G401 (cell line): ENCODE results near the gene SIRPG. TPM values are rescaled to one million over a fixed set of nuclear protein-coding genes. Genes with fewer than 3 reads are reported as not detected.
"Not testable (repeated sequence)": the region's sequence is repeated elsewhere in the genome, so short reads cannot be mapped to it uniquely, and the experiment has no call there.

ENCODE experiments used
- DNase-seq: peaks from one replicate; pipeline ENCODE4 v3.0.0-alpha.2; 2015; ENCODE audit warnings: low spot score
- in situ Hi-C: cut with HindIII; loops from 2 replicates; pipeline ENCODE4 v1.10.0; 2016; ENCODE audit warnings: low sequenced_read_pairs, mixed read lengths
- total RNA-seq: library from RNA; depleted of rRNA; stranded (reverse); fragments of >200 nt; shearing (Covaris generic); gene quantifications from 2 replicates; pipeline ENCODE4 v1.2.3, GENCODE V29; 2014

Gene SIRPG
- total RNA-seq, 1 experiment from 2014 or later, result not detected

DNA sequence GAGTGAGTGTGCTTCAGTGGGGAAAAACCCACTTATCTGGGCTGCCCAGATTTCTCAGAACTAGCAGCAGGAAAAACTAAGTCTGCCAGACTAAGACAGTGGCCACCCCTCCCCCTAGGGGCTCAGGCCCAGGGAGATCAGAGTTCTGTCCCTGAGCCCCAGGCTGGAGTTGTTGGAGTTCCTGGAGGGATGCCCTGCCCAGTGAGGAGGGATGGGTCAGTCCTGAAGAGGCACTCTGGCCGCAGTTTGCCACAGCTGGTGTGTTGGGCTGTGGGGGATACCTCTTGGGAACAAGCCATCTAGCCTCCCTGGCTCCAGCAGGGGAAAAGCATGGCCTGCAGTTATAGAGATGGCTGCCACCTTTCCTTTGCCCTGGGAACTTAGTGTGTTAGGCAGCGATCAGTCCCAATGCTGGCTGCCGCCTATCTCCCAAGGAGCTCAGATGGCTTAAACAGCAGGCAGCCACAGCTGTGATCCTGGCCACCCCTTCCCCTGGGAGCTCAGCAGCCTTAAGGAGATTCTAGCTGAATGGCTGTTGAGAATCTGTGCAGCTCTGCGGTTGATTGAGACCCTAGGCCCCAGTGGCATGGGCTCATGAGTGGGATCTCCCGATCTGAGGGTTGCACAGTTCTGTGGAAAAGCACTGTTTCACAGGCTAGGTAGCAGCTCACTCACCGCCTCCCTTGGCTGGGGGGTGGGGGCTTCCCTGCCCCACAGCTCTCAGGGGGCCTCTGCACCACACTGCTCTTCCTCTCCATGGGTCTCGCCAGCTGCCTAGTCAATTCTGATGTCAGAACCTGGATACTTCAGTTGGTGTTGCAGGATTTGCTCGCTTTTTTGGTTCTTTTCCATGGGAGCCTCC, 13.2 kb downstream of the SIRPG start:
- in situ Hi-C loops, result no loop called here
- DNase-seq, result no peak

DNA sequence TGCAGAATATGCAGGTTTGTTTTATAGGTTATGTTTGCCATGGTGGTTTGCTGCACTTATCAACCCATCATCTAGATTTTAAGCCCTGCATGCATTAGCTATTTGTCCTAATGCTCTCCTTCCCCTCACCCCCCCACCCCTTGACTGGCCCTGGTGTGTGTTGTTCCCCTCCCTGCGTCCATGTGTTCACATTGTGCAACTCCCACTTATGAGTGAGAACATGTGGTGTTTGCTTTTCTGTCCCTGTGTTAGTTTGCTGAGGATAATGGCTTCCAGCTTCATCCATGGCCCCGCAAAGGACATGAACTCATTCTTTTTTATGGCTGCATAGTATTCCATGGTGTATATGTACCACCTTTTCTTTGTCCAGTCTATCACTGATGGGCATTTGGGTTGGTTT, 18.9 kb downstream of the SIRPG start:
- DNase-seq, in situ Hi-C loops: not testable (repeated sequence)

DNA sequence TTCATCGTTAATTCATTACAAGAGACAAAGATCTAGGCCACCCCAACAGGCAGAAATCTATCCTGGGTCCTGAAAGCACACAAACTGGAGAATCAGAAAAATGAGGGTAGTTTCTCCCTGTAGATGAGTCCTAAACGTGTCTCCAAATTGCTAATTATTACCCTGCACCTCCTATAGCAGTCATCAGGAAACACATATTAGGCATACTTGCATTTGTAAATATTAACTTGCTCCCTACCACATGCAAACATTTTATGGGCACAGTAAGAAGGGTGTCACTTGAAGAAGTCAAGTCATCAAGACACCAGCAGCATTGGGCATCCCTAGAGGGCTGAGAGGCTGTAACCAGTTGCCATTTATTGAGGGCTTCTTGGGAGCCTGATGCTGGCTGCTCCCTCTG, 19.8 kb downstream of the SIRPG start:
- in situ Hi-C loops, result no loop called here
- DNase-seq, result no peak

DNA sequence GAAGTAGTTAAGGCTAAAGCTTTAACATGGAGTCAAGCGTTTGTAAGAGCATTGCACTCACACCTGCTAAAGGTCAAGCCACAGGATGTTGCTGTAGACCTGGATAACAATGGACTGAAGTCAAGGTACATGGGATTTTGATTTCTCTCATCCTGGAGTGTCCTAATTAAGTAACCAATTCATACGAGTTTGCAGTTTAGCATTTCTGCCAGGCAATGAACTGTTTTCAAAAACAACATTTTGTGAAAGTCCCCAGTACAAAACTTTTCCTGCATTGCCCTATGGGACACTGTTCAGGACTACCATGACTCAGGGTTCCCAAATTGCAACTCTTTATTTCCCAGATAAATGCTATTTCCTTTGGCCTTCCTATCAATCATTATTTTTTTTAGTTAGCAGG, 20.4 kb downstream of the SIRPG start:
- in situ Hi-C loops, result no loop called here
- DNase-seq, result no peak

DNA sequence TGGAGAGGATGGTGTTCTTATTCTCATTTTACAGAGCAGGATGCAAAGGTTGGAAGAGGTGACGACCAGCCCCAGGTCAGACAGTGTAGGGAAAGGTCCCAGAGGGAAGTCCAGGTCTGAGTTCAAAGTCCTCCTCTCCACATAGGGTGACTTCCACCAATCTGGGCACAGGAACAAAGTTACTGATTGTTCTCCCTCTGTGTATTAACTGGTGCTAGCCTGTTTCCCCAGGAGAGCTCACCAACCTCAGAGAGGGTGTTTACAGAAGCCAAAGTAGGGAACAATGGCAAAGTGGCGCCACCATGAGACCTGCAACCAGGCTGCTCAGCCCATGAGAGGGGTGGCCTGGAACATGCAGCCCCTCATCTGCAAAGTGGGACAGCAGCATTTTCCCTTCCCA, 21.0 kb downstream of the SIRPG start:
- no peak for DNase-seq
- in situ Hi-C loops, result no loop called here

DNA sequence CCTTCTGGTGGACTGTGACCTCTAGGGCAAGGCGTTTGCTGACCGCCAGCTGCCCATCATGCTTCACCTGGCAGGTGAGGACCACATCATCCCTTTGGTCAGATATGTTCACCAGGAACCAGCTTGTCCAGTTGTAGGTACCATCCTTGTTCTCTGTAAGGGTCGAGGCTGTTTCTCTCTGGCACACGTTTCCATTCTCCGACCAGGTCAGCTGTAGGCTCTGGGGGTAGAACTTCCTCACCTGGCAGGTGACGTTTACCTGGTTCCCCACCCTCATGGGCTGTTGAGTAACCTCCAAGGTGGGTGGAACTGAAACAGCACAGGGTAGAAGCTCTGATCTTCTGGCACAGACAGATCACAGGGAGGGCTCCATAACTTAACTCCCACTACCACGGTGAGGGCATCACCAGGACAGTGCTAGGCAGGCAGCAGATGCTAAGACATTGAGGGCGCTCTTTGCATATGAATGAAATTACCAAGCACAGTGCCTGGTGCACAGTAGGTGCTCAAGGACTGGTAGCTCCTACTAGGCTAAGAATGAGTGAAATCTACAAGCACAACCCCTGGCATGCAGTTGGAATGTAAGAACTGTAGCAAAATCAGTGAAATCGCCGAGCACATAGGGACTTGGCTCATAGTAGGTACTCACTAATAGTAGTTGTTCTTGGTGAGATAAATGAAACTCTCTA, 22.1 kb downstream of the SIRPG start:
- DNase-seq, result no peak
- in situ Hi-C loops, result no loop called here

DNA sequence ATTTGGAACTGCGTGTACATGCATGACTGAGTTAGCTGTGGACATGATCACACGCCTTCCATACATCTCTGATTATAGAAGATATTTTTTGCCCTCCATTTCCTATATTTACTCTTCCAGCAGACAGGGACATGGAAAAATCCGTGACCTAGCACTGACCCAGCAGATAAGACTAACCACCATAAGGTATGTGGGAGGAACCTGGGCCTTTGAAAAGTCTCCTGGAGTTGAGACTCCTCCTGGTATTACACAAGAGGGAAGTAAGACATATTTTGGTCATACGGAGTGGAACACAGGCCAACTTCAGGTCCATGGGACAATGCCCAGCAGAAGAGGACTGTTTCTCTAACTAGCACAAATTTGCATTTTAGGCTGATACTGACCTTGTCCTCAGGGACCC, 24.0 kb downstream of the SIRPG start:
- in situ Hi-C loops, result no loop called here
- no peak for DNase-seq

DNA sequence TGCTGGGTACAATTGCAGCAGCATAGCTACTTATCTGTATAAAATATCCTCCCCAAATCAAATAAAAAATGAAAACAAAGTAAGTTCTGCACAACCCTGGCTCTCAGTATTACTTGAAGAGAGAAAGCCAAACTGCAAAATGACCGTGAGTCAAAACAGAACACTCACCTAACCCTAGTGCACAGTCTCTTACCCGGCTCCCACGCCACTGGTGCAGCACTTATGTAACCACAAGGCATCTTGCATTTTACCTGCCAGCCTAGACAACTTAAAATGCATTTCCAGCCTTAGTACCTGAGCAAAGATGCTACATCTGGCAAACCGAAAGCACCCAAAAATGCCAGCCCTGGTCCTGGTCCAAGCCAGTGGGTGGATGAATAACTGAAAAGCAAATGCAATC, 25.4 kb downstream of the SIRPG start:
- in situ Hi-C loops, result no loop called here
- DNase-seq, result no peak

DNA sequence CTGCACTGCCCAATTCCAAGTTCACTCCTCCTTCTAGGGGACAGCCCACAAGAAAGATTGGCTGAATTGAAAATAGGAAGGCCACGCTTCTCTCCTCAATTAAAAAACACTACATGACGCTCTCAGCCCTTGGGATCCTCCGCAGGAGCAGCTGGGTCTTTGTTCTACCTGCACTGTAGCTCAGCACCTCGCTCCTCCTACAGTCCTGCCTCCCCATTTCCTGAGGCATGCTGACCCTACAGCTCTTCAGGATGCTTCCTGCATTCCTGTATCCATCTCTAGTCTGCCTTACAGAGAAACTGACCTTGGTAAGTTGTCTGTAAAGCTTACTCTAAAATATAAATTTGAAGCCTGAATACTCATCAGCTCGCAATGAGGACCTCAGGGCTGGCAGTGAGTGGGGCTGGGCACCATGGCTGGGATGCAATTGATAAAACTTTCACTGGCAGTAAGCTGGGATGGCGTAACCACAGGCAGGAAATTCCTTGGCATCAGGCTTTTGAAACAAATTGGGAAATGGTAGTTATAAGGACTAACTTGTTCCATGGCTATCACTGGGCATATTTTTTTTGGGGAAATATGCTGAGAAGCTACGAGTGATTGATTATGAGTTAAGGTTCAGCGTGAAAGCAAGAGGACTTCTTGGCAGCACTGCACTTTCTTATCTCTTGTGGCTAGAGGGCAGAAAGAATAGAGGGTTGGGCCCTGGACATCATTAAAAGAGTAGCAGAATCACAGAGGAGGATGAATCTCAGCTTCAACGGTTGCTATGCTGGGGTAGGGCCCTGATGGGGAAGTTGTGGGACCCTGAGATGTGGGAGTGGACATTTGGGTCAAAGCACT, 26.0 kb downstream of the SIRPG start:
- in situ Hi-C loops, result no loop called here
- DNase-seq, result no peak

DNA sequence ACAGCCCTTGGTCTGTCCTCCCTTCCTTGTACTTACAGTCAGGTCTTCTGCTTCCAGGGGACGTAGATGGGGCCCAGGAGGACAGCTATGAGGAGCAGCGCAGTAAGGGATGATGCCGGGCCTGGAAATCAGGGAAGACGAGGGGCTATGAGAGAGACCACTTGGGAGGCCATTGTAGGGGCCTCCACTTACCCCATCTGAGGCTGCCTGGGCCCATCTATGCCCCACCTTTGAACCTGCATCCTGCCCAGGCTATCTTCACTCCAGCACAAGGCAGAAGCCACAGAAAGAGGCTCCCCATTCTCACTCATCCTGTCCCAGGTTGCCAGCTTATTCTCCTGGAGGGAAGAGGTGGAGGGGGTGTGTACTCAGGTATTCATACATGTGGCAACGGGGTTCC, 27.4 kb downstream of the SIRPG start:
- DNase-seq, result no peak
- in situ Hi-C loops, result no loop called here

DNA sequence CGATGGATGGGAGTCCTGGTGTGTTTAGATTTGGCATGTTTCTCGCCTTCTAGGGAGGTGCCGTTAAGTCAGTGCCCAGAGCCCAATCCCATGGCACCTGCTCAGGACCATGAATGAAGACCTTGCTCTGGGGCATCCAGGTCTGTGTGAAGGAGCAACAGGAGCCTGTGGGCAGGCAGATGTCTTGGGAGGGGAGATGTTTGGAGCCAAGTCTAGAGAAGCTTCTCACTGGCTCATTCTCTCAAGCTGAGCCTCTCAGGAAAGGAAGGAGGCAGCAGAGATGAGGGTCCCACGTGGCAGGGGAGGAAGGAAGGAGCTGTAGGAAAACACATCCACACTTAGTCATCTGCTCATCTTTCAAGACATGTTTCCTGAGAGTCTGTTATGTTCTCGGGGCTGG, 28.3 kb downstream of the SIRPG start:
- no peak for DNase-seq
- in situ Hi-C loops, result no loop called here

DNA sequence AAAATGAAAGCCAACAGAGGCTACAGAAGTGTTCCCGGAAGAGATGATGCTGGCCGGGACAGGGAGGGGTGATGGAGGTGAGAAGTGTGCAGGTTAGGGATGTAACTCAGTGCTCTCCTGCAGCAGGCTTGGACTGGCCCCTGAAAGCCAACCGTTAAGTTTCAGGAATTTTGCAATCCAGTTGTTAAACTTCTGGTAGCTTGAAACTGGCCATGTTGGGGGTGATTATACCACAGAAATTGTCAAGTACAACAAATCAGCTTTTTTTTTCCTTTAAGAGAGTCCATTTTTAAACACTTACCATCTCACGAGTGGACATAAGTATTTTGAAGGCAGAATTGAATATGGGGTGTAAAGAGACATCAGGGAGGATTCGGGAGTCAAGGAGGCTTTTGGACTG, 29.0 kb downstream of the SIRPG start:
- no peak for DNase-seq
- in situ Hi-C loops, result no loop called here

DNA sequence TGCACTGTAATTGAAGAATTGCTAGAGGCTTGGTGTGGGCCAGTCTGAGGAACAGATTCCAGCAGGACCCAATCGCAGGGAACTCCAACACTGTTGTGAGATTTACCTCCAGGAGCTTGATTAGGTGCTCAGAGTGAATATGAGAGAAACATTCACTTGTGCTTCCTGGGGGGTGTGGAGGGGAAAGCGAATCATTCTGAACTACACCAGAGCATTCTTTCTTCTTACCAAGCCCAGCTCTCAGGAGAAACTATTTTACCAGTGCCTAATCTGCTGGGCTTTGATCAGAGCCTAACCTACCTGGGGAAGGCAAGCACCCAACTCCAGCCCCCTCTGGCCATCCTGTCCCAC, 30.4 kb downstream of the SIRPG start:
- in situ Hi-C loops, result no loop called here

DNA sequence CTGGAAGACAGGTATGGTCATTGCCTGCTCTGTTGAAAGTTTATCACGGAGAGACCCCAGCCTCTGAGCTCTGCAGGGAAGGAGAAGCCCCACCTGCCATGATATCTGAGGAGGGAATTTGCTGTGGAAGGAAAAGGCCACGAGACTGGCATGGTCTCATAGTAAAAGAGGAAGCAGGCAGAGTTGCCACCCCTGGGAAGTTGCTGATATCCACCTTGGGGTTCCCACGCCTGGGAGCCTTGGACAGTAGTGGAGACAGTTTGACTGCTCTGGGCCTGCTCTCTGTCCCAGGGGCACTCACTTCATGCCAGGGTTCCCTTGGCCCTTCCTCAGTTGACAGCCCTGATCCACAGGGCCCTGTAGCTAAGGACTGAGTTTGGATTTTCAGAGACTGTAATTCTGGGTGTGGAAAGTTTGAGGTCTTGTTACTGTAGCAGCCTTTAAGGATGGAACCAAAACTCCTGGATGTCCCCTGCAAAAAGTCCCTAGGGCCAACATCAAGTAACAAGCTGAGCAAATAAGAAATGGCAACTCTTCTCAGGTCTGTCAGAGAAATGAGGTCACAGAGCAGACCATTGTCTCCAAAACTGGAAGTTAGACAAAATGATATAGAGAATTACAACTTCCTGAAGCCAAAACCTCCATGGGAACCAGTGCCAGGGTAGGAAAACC, 30.9 kb downstream of the SIRPG start:
- no peak for DNase-seq
- in situ Hi-C loops, result no loop called here

More for the DNA sequence above, 30.4 kb downstream of the SIRPG start:
- DNase-seq, result no peak

DNA sequence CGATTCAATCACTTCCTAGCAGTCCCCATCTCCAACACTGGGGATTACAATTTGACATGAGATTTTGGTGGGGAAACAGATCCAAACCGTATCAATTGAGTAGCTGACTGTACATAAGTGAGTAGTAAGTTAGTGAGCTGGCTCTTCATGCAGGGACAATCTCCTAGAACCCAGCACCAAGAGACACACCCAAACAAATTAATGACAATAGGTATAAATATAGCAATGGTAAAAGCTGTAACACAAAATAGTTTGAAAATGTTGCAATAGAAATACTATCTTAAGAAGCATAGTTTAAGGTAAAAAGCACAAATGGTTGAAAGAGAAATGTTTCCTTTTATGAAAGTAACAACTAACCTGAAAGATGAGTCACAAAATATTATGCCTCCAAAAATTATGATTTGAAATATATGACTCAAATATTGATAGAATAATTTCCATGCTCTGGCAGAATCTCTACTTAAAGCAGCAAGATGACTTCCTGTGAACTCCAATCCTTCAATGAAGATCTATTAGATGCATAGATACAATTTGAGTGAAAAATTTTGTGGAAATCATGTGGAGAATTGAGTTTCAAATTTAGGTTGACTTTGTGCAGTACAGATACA, 32.4 kb downstream of the SIRPG start:
- no peak for DNase-seq
- in situ Hi-C loops, result no loop called here

DNA sequence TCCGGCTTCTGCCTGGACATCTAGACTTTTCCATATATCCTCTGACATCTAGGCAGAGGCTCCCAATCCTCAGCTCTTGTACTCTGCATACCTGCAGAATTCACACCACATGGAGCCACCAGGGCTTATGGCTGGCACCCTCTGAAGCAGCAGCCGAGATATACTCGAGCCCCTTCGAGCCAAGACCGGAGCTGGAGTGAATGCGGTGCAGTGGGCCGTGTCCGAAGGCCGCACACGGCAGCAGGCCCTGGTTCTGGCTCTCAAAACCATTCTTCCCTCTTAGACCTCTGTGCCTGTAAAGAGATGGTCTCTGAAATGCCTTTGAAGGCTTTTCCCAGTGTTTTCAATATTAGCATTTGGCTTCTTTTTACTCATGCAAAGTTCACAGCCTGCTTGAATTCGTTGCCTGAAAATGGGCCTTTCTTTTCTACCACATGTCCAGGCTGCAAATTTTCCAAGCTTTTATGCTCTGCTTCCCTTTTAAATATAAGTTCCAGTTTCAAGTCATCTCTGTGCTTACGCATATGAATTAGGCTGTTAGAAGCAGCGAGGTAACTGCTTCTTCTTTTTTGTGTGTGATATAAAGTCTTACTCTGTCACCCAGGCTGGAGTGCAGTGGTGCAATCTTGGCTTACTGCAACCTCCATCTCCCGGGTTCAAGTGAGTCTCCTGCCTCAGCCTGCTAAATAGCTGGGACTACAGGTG, 33.9 kb downstream of the SIRPG start:
- in situ Hi-C loops, result no loop called here
- DNase-seq, result no peak

DNA sequence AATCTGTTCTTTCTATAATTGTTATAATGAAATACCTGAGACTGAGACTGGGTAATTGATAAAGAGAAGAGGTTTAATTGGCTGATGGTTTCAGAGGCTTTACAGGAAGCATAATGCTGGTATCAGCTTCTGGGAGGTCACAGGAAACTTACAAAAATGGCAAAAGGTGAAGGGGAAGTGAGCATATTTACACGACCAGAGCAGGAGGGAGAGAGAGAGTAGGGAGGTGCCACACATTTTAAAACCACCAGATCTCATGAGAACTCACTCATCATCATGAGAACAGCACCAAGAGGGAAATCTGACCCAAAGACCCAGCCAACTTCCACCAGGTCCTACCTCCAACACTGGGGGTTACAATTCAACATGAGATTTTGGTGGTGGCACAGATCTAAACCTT, 35.1 kb downstream of the SIRPG start:
- in situ Hi-C loops, result no loop called here
- no peak for DNase-seq

DNA sequence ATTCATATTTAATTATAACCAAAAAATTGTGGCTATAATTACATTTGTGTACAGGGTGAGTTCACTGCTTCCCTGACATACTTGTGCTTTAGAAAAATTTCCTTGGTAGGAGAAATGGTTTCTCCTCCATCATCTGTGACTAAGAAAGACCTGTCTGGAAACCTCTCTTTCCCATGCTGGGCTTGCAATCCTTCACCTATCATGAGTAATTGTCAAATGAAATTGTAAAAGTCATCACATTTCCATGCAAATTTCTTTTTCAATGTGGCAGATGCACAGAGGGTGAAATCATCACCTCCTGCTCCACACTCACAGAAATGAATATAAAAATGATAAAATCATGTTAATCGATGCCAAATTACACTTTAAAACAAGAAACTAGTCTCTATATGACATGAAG, 36.3 kb downstream of the SIRPG start:
- in situ Hi-C loops, result no loop called here
- no peak for DNase-seq
